Stimulated activated naive CD8-positive, alpha-beta T cell treated with anti-CD3 and anti-CD28 coated beads, Interleukin-15, amount 100 ng/mL, for 72 hours (primary cell): Measurements from ENCODE around the gene RFX1.
"Not testable (repeated sequence)": the region's sequence is repeated elsewhere in the genome, so short reads cannot be mapped to it uniquely, and the experiment has no call there.

Experiments used
- ATAC-seq: fragments of 150-1000 bp; cut with Tn5 transposase; 2 replicates; pipeline ENCODE4 v1.10.0; 2021; ENCODE audit warnings: mild to moderate bottlenecking, moderate library complexity
- DNase-seq, 2 donors: peaks; one replicate each; pipeline ENCODE4 v3.0.0; 2021 to 2022
- H3K27ac Mint-ChIP-seq, 2 donors: one replicate each; pipeline ENCODE4 v1.8.0; 2022; ENCODE audit warnings: mild to moderate bottlenecking in 2 of 2, mixed read lengths in 2 of 2, moderate library complexity in 2 of 2
- H3K27me3 Mint-ChIP-seq: one replicate; pipeline ENCODE4 v1.8.0; 2022; ENCODE audit warnings: mixed read lengths
- H3K4me1 Mint-ChIP-seq: one replicate; pipeline ENCODE4 v1.8.0; 2022; ENCODE audit warnings: mild to moderate bottlenecking, mixed read lengths
- H3K4me3 Mint-ChIP-seq, 2 donors: one replicate each; pipeline ENCODE4 v1.8.0; 2022; ENCODE audit warnings: mild to moderate bottlenecking in 2 of 2, mixed read lengths in 2 of 2, moderate library complexity in 1 of 2
- H3K9me3 Mint-ChIP-seq, 2 donors: one replicate each; pipeline ENCODE4 v1.8.0; 2022; ENCODE audit warnings: mixed read lengths in 2 of 2

RFX1 gene

DNA sequence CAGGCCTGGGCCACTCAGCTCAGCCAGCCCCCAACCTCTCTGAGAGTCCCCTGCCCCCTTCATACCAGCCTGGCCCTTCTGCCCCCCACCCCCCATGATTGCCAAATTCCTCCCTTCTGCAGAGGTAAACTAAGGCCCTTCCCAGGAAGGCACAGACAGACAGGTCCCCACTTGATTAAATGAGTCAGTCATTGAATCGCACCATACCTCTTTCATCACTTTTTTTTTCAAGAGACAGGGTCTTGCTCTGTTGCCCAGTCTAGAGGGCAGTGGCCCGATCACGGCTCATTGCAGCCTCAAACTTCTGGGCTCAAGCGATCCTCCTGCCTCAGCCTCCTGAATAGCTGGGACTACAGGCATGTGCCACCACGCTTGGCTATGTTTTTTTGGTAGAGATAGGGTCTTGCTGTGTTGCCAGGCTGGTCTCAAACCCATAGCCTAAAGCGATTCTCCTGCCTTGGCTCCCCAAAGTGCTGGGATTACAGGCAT is 73.9 kb downstream of the RFX1 start:
- peaks cover 9% of the 10 kb centered on the region for H3K4me1 Mint-ChIP-seq
- H3K4me3 Mint-ChIP-seq: no peak overlapping the region
- H3K27ac Mint-ChIP-seq: no peak overlapping the region
- no peaks in the 10 kb centered on the region for H3K9me3 Mint-ChIP-seq
- no peak for ATAC-seq
- no peak for DNase-seq
- H3K27me3 Mint-ChIP-seq: peaks cover 2% of the 10 kb centered on the region

DNA sequence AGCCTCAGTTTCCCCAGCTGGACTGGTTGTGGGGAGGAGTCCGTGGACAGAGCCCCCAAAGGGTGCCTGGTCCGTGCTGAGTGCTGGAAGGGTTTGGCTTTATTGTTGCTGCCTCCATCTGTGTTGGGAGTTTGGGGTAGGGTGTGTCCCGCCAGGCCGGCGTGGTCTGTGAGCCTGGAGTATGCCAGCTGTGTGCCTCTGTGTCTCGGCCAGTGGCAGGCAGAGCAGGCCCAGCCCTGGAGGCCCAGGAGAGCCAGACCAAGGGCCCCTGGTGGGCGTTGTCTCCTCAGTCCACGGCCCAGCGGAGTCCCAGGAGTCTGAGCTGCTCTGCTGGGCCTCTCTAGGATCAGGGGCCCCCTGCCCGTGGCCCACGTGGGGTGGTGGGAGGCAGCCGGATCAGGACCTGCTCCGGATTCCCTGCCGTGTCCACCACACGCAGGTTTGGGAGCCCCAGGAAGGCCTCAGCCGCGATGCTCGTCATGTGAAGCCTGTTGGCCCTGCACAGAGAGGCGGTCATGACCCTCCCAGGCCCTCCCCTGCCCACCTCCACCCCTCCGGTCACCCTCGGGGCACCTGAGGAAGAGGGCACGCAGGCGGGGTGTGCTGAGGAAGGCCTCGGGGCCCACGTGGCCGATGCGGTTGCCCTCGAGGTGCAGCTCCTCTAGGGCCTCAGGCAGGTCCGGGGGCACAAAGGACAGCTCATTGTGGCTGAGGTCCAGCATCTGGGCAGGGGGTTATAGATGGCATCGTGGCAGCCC is 74.5 kb downstream of the RFX1 start:
- ATAC-seq: peak; percentile 13
- Mint-ChIP-seq H3K4me3 (no peak overlapping the region), H3K9me3 (no peaks in the 10 kb centered on the region), H3K4me1 (peaks cover 9% of the 10 kb centered on the region), H3K27me3 (no peaks in the 10 kb centered on the region), H3K27ac (no peak overlapping the region)
- DNase-seq: no peak

DNA sequence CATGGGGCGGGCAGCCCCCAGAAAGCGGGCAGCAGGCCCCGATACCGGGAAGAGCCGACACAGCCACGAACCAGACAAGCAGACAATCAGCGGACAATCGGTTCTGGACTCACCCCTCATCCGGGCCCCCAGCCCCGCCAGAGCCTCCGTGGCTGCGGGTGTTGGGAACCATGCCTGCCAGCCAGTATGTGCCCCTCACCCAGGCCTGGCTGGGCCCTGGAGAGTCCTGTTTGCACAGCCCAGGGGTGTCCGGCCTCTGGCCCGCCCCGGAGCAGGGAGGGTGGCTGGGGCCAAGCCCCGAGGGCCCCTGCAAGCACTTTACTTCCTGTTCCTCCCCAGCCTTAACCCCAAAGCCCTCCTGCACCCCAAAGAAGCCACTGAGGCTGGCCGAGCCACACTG is 75.7 kb downstream of the RFX1 start:
- H3K9me3 Mint-ChIP-seq: no peaks in the 10 kb centered on the region
- ATAC-seq: no peak
- H3K27me3 Mint-ChIP-seq: no peaks in the 10 kb centered on the region
- peak overlapping the region in 1 of 2 donors; percentile 69 for H3K27ac Mint-ChIP-seq
- H3K4me3 Mint-ChIP-seq: no peak overlapping the region
- H3K4me1 Mint-ChIP-seq: peaks cover 9% of the 10 kb centered on the region
- DNase-seq: no peak

DNA sequence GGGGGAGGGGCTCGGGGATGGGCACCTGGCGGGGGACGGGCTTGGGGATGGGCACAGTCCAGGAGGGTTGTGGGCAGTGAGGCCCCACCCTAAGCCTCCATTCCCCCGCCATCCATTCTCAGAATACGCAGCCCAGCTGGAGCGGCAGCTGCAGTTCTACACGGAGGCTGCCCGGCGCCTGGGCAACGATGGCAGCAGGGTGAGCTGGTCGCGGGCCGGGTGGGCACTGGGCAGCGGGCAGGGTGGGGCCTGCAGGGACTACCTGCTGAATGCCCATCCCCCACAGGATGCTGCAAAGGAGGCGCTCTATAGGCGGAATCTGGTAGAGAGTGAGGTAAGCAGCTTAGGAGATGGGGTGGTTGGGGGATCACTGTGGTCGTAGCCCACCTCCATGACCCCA is 76.2 kb downstream of the RFX1 start:
- DNase-seq: no peak

DNA sequence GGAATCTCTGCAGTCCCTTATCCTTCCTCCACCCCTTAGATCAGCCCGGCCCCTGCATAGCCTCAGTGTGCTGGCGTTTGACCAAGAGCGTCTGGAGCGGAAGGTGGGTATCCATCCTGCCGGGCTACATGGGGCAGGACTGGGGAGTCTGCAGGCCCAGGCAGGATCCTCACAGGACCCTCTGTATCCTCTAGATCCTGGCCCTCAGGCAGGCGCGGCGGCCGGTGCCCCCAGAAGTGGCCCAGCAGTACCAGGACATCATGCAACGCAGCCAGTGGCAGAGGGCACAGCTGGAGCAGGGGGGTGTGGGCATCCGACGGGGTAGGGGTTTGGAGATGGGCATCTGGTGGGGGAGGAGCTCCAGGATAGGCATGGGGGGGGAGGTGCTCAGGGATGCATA is 76.8 kb downstream of the RFX1 start:
- Mint-ChIP-seq H3K9me3 (no peaks in the 10 kb centered on the region), H3K27me3 (no peaks in the 10 kb centered on the region), H3K4me1 (peaks cover 9% of the 10 kb centered on the region), H3K4me3 (no peak overlapping the region), H3K27ac (no peak overlapping the region)
- no peak for DNase-seq
- no peak for ATAC-seq

More for the DNA sequence above, 76.2 kb downstream of the RFX1 start:
- no peak overlapping the region for H3K27ac Mint-ChIP-seq
- H3K4me3 Mint-ChIP-seq: no peak overlapping the region
- no peaks in the 10 kb centered on the region for H3K27me3 Mint-ChIP-seq
- peaks cover 9% of the 10 kb centered on the region for H3K4me1 Mint-ChIP-seq
- no peak for ATAC-seq
- H3K9me3 Mint-ChIP-seq: no peaks in the 10 kb centered on the region

DNA sequence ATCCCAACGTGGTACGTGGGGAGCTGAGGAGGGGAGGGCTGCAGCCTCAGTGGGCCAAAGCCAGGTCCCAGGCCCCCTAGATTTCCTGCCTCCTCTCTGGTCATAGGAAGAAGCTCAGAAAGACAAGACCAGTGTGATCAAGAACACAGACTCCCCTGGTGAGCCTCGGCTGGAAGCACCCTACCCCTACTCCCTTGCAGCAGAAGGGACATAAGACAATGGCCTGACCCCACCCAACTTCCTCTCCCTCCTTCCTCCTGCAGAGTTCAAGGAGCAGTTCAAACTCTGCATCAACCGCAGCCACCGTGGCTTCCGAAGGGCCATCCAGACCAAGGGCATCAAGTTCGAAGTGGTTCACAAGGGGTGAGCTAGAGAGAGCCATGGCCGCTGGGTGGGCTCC is 79.4 kb downstream of the RFX1 start:
- Mint-ChIP-seq H3K4me1 (no peaks in the 10 kb centered on the region), H3K27me3 (no peaks in the 10 kb centered on the region), H3K4me3 (no peak overlapping the region), H3K9me3 (no peaks in the 10 kb centered on the region), H3K27ac (no peak overlapping the region)
- DNase-seq (no peak), ATAC-seq (no peak)

DNA sequence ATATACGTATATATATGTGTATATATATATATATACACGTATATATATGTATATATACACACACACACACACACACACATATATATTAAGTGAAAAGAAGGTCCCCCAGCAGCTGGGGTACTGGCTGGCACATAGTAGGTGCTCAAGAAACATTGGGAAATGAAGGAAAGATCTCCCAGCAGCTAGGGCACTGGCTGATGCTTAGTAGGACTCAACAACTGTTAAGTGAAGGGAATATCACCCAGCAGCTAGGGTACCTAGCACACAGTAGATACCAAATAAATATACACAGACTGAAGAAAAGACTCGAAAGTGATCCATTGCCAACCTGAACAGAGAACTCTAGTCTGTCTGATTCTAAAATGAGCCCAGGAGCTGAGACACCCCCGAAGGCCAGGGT is 80.1 kb downstream of the RFX1 start:
- ATAC-seq (no peak), DNase-seq (no peak)
- peak overlapping the region in 1 of 2 donors; percentile 69 for H3K27ac Mint-ChIP-seq
- H3K27me3 Mint-ChIP-seq: no peaks in the 10 kb centered on the region
- no peaks in the 10 kb centered on the region for H3K4me1 Mint-ChIP-seq
- no peak overlapping the region for H3K4me3 Mint-ChIP-seq
- no peaks in the 10 kb centered on the region for H3K9me3 Mint-ChIP-seq

DNA sequence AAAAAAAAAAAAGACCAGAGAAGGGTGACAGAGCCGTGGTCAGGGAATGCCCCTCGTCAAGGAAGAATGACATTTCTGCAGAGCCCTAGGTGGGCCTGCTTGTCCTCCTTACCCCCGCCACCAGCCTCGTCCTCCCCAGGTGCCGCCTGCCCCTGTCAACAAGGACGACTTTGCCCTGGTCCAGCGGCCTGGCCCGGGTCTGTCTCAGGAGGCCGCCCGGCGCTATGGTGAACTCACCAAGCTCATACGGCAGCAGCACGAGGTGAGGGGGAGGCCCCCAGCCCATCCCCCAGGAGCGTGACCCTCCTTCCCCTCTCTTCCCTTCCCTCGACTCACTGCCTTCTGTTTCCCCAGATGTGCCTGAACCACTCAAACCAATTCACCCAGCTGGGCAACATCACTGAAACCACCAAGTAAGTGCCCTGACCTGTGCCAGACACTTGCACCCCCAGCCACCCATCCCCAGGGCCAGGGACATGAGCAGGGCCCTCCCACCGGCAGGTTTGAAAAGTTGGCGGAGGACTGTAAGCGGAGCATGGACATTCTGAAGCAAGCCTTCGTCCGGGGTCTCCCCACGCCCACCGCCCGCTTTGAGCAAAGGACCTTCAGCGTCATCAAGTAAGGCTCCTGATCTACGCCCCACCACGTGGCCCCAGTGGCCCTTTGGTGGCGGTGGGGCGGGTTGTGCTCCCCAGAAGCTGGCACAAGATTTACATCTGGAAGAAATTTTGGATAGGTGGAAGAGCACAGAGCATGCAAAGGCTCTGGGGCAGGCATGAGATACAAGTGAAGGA is 82.7 kb downstream of the RFX1 start:
- no peaks in the 10 kb centered on the region for H3K9me3 Mint-ChIP-seq
- no peak overlapping the region for H3K4me3 Mint-ChIP-seq
- no peak overlapping the region for H3K27ac Mint-ChIP-seq
- DNase-seq (no peak), ATAC-seq (no peak)
- no peaks in the 10 kb centered on the region for H3K4me1 Mint-ChIP-seq
- no peaks in the 10 kb centered on the region for H3K27me3 Mint-ChIP-seq

DNA sequence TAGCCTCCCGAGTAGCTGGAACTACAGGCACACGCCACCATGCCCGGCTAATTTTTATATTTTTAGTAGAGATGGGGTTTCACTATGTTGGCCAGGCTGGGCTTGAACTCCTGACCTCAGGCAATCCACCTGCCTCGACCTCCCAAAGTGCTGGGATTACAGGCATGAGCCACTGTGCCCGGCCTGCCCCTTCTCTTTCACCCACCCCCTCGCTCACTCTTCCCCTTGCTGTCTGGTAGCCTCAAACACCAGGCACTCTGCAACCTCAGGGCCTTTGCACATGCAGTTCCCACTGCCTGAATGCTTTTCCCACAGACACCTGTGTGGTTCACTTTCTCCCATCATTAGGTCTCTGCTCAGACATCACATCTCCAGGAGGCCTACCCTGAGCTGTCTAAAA is 84.0 kb downstream of the RFX1 start:
- not testable (repeated sequence) for H3K27me3 Mint-ChIP-seq, DNase-seq, ATAC-seq, H3K4me1 Mint-ChIP-seq, H3K9me3 Mint-ChIP-seq, H3K4me3 Mint-ChIP-seq, H3K27ac Mint-ChIP-seq

DNA sequence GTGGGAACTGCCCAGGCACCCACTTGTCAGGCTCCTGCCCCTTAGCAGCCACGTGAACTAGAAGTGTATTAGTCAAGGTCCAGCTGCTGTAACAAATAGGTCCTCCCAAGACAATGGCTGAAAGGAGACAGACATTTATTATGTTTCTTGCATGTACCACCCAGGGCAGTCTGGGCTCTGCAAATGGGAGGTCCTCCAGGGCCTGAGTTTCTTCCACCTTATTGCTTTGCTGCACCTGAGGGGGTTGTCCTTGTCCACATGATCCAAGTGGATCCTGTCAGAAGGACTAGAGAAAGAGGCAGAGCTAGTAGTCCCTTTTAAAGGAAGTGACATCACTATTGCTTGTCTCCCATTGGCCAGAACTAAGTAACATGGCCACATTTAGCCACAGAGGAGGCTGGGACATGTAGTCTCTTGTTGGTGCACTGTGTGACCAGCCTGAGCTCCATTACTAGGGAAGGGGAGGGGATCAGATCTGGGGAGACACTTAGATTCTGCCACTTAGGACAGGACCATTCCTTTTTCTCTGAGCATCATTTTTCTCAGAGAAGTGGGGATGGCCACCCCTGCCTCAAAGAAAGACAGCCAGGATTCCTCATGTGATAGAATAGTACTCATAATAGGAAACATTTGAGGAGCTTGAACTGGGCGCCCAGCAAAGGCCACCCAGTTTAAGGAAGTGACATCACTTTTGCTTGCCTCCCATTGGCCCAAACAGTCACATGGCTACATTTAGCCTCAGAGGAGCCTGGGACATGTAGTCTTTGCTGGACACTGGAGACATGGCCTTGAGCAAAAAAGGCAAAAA is 85.0 kb downstream of the RFX1 start:
- Mint-ChIP-seq H3K27ac (peak overlapping the region; percentile 5 to 19), H3K4me1 (no peaks in the 10 kb centered on the region), H3K9me3 (no peaks in the 10 kb centered on the region), H3K4me3 (no peak overlapping the region), H3K27me3 (no peaks in the 10 kb centered on the region)
- DNase-seq (peak; percentile 15 to 34), ATAC-seq (peak; percentile 90)

DNA sequence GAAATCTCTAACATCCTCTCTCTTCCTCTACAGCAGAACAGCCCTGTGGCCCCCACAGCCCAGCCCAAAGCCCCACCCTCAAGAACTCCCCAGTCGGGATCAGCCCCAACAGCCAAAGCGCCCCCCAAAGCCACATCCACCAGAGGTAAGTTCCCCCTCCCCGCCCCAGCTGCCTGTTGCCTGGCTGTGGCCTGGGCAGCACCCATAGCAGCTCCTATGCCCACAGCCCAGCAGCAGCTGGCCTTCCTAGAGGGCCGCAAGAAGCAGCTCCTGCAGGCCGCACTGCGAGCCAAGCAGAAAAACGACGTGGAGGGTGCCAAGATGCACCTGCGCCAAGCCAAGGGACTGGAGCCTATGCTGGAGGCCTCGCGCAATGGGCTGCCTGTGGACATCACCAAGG is 85.6 kb downstream of the RFX1 start:
- Mint-ChIP-seq H3K4me3 (no peak overlapping the region), H3K27me3 (no peaks in the 10 kb centered on the region), H3K9me3 (no peaks in the 10 kb centered on the region), H3K4me1 (no peaks in the 10 kb centered on the region), H3K27ac (peak overlapping the region in 1 of 2 donors; percentile 12)
- no peak for DNase-seq
- ATAC-seq: no peak

DNA sequence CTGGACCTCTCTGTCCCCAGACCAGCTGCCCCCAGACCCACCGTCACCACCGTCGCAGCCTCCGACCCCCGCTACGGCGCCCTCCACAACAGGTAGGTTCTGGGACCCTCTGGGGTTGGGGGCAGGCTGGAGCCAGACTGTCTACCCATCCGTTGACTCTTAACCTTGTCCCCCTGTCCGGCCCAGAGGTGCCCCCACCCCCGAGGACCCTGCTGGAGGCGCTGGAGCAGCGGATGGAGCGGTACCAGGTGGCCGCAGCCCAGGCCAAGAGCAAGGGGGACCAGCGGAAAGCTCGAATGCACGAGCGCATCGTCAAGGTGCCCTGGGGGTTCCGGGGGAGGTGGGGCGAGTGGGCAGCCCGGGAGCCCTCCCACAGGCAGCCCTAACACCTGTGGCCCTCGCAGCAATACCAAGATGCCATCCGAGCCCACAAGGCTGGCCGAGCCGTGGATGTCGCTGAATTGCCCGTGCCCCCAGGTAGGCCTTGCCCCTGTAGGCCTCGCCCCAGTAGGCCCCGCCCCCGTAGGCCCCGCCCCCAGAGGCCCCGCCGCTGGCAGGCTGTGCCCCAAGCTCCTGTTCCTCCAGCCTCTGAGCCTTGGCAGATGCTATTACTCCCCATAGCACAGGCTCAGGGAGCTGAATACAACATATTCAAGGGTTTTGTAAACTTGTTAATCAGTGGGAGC is 87.3 kb downstream of the RFX1 start:
- Mint-ChIP-seq H3K4me1 (no peaks in the 10 kb centered on the region), H3K27ac (no peak overlapping the region), H3K4me3 (no peak overlapping the region), H3K9me3 (no peaks in the 10 kb centered on the region), H3K27me3 (no peaks in the 10 kb centered on the region)
- DNase-seq (no peak), ATAC-seq (no peak)

DNA sequence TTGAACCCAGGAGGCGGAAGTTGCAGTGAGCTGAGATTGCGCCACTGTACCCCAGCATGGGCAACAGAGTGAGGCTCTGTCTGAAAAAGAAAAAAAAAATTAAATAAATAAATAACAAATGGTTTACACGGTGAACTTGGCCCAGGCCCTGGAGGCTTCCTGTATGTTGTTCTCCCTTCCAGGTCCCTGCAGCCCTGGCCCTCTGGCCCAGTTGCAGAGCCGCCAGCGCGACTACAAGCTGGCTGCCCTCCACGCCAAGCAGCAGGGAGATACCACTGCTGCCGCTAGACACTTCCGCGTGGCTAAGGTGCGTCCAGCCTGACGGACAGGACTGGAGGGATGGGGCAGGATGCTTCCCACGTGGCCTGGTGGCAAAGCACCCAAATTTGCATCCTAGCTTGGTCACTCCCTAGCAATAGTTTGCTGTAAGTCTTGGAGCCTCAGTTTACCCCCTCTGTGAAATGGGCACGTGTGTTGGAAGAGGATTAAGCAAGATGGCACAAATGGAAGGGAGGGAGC is 88.2 kb downstream of the RFX1 start:
- Mint-ChIP-seq H3K4me1 (no peaks in the 10 kb centered on the region), H3K27ac (no peak overlapping the region)
- no peak for ATAC-seq

DNA sequence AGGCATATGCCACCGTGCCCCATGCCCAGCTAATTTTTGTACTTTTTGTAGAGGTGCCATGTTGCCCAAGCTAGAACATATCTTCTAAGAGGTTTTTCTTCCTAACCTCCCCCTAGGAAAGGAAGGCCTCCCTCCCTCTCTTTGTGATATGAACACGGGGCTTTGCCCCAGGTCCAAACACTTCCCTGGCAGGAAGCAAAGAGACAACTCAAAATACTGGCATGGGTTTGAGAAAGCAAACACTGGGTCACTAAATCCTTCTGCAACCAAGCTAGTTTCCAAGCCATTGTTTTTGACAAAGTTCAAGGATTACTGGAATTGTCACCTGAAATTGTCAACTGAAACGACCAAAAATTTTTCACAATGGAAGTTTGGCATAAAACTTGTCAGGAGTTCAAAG is 91.3 kb downstream of the RFX1 start:
- H3K4me3 Mint-ChIP-seq: no peak overlapping the region

More for the DNA sequence above, 88.2 kb downstream of the RFX1 start:
- Mint-ChIP-seq H3K4me3 (no peak overlapping the region), H3K27me3 (no peaks in the 10 kb centered on the region), H3K9me3 (no peaks in the 10 kb centered on the region)
- no peak for DNase-seq

DNA sequence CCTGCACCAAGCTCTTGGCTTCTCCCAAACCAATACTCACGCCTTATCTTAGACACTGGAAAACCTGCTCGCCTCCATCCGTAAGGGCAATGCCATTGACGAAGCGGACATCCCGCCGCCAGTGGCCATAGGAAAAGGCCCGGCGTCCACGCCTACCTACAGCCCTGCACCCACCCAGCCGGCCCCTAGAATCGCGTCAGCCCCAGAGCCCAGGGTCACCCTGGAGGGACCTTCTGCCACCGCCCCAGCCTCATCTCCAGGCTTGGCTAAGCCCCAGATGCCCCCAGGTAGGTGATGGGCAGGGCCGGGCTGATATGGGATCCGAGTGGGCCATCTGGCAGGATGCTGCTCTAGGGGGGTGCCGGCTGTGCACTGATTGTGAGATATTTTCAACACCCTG is 92.8 kb downstream of the RFX1 start:
- no peaks in the 10 kb centered on the region for H3K4me1 Mint-ChIP-seq
- H3K4me3 Mint-ChIP-seq: no peak overlapping the region
- H3K27me3 Mint-ChIP-seq: no peaks in the 10 kb centered on the region
- no peak for DNase-seq
- no peak for ATAC-seq
- no peaks in the 10 kb centered on the region for H3K9me3 Mint-ChIP-seq
- peak overlapping the region in 1 of 2 donors; percentile 59 for H3K27ac Mint-ChIP-seq

More for the DNA sequence above, 91.3 kb downstream of the RFX1 start:
- ATAC-seq (no peak), DNase-seq (no peak)
- Mint-ChIP-seq H3K27me3 (no peaks in the 10 kb centered on the region), H3K9me3 (no peaks in the 10 kb centered on the region), H3K27ac (peak overlapping the region in 1 of 2 donors; percentile 27), H3K4me1 (no peaks in the 10 kb centered on the region)
